Activated T-cell treated with anti-CD3 and anti-CD28 coated beads for 4 hours (primary cell): ENCODE results near the gene PSMD5.
A peak's percentile ranks its signal among the peaks of the same experiment; 100 is the strongest.

ENCODE experiments used
- DNase-seq: peaks from one replicate; pipeline ENCODE4 v3.0.0-alpha.2; 2020

The PSMD5 gene

DNA sequence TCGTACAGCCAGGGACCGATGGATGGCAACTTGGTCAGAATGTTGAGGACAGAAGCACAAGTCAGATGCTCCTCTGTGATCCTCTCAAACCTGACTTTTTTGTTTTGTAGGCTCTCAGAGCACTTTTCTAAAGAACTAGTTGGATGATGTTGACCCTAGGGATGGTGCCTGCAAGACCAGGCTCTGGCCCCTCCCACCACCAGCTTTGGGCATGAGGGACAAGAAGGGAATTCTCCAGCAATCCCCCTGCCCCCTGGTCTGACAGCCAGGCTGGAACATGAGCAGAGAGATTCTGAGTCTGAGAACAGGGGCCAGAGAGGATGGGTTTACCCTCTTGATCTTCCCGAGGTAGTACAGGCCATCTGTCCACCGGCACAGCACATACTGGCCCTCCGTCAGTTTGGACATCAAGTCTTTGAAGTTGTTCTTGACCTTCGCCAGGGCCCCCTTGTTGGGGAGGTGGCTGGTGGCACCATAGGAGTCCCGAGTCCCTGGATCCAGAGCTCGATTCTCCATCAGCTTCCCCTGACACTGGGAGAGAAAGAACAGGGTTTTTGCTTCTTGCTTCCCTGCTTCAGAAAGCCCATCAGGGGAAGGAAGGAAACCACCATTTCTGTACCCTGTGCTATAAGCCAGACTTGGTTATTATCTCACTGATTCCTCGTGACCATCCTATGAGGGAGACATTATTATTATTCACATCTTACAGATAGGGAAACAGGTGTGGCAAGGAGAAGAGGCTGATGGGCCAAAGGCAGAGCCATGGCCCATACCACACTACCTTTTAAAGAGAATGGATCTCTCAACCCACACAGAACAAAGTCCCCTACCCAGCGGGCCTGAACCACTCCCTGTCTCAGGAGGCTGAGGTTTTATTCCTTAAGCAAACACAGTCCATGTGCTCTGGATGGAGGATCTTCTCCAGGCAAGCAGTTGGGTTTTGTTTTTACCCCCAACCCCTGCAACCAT lies 31.8 kb upstream of the PSMD5 start:
- DNase-seq: no peak

DNA sequence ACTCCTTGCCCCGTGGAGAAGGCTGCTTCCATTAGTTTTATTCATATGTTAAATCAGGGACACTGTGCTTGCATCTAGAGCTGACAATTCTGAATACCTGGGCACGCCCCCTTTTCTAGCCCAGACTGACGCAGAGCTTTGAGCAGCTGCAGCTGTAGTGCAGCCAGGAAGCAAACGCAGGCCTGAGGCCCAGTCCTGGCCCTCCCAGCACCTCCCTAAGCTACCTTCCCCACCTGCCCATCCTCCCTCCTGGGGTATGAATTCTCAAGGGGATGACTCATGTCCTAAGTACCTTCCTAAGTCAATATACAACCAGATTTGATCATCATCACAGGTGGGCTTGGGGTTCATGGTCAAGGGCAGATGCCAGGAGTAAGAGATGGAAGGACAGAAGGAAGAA lies 30.8 kb upstream of the PSMD5 start:
- DNase-seq: no peak

DNA sequence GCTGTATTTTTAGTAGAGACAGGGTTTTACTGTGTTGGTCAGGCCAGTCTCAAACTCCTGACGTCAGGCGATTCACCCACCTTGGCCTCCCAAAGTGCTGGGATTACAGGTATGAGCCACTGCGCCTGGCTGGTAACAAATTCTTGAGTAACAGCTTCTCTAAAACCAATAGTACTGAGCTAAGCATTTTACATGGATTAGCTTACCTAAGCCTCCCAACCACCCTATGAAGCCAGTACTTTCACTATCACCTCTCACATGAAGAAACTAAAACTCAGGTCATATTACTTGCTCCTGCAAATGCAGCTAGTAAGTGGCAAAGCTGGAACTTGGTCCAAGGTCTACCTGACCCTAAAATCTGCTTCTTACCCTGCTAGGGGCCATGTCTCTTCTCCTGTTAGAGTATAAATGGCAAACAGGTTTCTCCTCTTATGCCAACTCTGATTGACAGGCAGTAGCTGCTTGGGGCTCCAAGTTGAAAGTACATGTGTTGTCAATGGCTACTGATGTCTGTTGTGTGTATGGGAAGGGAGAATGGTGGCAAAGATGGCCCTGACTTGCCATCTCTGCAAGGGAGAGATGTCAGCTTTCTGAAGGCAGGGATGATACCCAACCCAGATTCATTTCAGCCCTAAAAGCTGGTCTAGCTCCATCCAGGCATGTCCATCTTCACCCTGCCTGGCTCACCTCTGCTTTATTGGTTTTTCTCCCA lies 30.2 kb upstream of the PSMD5 start:
- no peak for DNase-seq

DNA sequence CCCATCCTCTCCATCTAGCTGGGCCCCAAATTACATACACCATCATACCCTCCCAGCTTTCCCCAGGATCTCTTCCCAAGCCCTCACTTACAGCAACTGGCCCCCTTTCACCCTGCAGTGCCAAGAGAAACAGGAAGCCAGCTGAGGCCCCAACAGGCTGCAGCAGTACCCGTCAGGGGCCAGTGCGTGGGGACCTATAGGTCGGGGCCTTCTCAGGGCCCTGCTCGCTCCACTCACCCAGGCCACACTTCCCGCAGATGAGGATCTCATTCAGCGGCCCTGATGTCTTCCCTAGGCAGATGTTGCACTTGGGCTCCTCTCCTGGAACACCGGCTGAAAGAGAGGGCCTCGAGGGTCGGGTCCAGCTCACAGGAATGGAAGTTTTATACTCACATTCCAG lies 27.5 kb upstream of the PSMD5 start:
- DNase-seq: no peak

DNA sequence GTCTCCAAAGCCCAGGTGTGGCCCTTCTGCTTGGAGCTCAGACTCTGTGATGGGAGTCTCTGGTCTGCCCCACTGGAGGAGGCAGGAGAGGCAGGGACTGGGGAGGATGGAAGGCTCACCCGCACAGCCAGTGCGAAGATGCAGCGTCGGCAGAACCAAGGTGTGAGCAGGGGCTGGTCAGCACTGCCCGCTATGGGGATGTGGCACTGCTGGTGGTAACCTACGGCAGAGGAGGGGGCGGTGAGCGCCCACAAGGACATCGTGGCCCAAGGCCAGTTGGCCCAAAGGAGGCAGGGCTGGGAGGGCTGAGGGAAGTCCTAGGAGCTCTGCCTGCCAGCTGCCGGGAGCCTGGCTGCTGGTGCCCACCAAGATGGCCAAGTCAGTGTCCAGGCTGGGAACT lies 27.0 kb upstream of the PSMD5 start:
- DNase-seq: no peak

DNA sequence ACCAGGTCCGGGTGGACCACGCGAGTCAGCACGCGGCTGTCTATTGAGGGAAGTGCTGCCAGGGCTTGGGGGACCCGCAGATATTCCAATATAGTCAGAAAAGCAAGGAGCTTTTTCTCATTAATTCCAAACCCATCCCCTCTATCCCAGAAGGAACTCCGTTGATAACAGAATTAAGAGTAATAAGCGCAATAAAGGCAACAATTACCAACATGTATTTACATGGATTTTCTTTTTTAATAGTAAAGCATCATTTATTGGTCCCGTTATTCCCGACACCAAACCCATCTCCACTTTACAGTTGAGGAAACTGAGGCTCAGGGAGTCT lies 26.6 kb upstream of the PSMD5 start:
- no peak for DNase-seq

DNA sequence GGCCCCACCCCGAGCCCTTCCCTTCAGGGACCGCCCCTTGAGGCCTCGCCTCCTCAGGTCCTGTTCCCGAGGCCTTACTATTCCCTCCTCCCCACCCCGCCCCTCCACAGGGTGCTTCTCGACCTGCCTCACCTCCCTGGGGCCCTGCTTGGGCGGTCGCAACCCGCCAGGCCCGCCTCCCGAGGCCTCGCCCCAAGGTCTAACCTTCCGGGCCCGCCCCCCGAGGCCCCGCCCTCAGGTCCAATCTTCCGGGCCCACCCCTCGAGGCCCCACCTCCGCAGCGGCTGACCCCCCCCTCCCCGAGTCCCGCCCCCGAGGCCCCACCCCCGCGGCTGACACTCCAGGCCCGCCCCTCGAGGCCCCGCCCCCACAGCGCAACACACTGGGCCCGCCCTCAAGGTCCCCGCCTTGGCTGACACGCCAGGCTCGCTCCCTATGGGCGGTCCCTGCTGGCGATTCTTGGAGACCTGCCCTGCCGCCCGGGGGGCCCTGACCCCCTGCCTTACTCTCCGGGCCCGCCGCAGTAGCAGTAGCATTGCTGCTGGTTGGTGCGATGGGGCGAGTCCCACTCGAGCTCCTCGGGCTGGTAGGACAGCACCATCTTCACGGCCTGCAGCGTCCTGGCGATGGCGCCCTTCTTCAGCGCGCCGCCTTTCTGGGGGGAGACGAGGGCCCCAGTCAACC lies 26.1 kb upstream of the PSMD5 start:
- DNase-seq: peak; percentile 97

DNA sequence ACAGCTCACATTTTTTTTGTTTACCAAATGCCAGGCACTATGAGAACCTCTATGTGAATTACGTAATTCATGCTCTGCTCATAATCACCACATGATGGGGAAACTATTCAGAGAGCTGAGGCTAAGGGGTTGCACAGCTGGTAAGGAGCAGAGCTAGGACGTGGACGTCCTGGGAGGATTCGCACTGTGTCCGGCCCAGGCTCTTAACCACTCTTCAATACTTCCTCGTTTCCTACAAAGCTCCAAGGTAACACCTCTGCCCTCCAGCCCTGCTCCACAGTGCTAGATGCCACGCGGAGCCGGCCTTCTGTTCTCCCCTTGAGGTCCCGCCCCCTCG lies 25.6 kb upstream of the PSMD5 start:
- no peak for DNase-seq

DNA sequence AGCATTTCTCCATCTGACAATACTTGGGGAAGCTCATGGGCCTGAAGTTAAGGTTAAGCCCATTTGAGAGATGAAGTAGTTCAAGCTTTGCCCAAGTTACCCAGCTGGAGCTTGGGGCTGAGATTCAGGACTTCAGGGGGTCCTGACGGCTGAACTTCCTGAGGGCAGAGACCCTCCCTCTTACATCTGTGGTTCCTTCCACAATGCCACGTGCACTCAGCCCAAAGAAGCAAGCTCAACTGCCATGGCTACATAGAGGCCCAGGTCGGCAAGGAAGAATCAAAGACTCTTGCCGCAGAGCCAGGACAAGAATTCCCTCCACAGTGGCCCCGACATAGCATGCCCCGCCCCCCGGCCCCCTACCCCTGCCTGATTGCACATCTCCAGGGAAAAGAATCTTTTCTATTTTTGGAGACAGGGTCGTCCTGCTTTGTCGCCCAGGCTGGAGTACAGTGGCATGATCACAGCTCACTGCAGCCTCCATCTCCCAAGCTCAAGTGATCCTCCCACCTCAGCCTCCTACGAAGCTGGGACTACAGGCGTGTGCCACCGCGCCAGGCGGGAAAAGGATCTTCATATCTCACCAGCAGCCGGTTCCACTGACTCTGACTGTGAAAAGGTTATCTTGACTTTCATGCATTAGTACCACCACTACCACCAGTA lies 25.1 kb upstream of the PSMD5 start:
- DNase-seq: no peak

DNA sequence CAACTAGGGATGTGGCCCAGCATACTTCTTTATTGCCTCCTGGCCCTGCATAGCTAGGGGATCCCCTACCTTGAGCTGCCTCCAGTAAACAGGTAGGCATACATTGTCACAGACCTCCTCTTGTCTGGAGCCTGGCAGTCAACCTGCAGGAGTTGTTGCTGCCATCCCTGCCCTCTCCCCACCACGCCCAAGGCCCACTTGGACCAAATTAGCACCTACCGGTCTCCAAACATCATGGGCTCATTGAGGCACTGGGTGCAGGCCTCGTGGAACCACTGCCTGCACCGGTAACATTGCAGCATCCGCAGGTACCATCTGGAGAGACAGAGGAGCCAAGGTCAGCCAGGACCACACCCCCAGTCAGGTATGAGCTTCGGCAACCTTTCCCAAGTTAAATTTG lies 23.9 kb upstream of the PSMD5 start:
- DNase-seq: no peak

DNA sequence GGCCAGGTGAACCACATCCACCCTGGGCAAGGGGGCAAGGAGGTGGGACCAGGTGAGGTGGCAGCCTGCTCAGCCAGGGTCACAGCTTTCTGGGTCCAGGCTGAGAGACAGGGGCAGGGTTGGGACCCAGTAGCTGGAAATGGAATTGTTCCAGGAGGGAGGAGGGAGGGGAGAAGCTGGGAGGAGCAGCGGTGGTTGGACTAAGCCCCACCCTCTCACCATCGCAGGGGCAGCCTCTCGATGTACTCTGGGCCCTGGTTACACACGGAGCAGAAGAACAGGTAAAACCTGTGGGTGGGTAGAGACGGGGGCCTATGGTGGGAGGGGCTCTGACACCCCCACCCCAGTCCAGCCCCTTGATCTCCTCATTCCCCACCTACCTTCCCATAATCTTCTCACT lies 23.1 kb upstream of the PSMD5 start:
- DNase-seq: no peak

DNA sequence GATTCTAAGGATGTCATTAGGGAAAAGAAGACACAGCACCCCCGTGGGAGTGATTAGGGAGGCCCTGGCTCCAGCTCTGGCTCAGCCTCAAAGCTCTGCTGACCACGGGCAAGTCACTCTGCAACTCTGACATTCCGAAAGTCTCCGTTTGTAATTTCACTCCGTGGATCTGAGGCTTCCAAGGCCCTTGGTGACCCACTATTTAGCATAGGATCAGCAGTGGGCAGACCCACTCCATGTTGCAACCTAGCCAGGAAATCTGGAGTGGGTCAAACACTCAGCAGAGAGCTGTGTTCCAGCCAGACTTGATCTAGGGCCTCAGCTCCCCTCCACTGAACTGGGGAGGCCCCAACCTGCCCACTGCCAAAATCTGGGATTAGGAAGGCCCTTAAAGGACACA lies 22.5 kb upstream of the PSMD5 start:
- DNase-seq: no peak

DNA sequence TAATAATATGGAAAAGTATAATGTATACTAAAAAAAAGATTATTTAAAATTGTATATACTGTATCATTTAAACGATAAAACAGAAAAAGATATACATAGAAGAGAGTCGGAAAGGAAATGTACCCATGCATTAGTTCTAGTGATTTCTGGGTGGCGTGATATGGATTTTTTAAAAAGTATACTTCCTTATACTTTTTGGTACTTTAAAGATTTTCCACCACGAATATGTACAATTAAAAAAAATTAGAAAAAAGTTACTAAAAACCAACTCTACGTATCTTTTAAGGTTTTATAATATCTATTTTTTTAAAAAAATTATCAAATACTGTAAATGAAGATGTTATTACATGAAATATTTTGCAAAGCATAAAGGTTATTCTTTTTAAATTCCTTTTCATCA lies 22.0 kb upstream of the PSMD5 start:
- no peak for DNase-seq

DNA sequence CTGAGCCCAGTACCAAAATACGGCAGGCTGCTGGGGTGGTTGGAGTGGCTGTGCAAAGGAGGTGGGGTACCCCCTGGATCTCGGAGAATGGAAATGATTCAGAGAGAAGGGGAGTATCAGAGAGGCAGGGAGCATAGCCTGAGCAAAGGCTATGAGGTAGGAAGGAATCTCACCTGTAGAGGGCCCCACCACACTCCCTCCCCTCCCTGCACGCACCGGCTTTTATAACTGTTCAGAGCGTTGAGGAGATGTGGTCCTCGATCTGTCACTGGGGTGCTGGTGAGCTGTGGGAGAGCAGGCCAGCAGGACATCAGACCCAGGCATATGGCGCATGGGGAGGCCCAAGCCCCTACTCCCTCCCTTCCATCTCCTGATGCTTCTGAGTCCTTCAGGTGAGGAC lies 21.1 kb upstream of the PSMD5 start:
- no peak for DNase-seq

DNA sequence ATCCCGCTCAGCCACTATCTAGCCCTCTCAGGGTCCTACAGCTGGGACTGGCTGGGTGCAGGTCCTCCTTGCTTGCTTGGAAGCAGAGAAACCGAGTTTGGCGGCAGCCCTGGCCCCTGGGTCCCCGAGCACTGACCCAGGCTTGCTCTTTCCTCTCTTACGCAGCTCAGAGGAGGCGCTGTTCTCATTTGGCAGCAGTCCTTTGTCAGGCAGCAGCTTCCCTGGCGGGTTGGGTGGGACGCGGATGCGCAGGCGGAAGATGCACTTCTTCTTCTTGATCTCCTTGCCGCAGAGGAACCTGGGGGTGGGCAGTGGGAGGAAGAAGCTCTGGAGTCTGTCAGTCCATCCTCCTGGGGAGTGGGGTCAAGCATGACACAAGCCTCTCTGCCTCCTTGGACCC lies 19.7 kb upstream of the PSMD5 start:
- no peak for DNase-seq

DNA sequence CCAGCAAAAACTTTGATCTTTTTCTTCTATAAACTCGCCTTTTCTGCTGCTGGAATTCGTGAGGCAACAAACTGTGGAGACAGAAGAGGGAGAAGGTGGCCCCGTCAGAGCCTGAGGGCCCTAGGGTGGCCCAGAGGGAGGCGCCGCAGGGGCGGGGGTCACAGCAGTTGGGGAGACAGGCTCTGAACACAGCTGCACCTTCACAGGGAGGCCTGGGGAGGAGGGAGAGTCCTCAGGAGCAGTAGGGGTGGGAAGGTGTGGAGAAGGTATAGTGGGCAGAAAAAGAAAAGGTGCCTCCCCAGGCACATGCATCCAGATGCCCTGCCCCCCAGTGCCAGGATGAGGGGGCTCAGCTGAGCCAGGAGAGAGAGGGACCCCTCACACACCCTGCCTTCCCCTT lies 19.2 kb upstream of the PSMD5 start:
- DNase-seq: no peak

DNA sequence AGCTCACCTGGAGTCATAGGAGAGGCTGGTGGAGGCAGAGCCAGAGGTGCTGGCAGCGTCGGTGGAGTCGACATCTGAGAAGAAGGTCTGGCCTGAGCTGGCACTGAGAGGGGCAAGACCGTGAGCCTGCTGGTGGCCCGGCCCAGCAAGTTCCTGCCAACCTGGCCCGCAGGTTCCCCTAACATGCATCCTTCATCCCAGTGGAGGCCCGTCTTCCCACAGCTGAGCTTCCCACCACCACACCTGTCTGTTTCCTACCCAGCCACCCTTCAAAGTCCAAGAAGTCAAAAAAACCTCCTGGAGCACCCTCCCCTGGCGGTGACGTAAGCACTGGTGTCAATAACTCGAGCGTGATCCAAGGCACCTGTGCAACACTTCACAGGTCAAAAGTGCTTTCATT lies 17.4 kb upstream of the PSMD5 start:
- DNase-seq: no peak

DNA sequence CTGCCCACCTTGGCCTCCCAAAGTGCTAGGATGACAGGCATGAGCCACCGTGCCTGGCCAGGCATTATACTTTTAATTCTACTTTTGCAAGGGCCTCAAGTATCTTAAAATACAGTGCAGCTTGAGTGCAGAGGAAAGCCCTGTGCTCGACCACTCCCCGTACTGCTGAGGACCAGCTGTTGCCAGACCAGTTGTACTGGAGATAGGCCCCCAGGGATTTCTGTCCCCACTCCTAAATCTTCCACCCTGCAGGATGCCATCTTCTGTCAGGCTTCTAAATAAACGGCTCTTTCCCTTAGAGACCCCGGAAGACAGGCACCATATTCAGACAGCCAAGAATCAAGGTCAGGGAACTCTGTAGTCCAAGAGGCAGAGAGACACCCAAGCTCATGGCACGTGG lies 16.6 kb upstream of the PSMD5 start:
- no peak for DNase-seq

DNA sequence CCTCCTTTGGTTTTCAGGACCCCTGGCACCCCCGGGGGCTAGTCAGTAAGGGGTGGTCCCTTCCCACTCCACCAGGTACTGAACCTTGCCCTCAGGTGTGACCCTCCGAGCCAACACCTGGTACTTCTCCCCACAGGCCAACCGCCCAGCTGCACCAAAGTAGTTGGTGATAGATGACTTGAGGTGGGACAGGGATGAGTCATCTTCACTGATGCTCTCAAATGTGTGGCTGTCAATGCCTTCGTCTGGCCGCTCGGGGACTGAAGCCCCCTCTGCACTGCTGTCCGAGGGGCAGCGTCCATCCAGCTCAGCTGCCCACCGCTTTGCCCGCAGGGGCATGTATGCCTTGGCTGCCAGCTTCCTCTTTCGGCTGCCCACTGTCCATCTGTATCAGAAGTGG lies 15.2 kb upstream of the PSMD5 start:
- no peak for DNase-seq

DNA sequence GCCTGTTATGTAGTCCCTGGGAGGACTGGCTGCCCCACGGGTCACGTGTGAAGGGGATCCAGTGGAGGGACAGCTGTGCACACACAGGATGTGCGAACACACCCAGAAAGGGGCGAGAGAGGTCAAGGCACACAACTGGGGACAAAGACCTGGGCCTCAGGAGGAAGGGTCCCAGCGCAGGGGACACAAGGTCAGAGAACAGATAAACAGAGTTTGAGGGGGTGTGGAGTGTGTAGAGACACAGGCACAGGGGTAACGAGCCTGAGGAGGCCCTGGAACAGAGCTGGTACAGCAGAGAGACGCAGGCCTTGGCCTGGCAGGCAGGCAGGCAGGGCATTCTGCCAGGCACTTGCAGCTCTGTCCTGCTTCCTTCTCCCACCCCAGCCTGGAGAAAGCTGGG lies 14.8 kb upstream of the PSMD5 start:
- no peak for DNase-seq

DNA sequence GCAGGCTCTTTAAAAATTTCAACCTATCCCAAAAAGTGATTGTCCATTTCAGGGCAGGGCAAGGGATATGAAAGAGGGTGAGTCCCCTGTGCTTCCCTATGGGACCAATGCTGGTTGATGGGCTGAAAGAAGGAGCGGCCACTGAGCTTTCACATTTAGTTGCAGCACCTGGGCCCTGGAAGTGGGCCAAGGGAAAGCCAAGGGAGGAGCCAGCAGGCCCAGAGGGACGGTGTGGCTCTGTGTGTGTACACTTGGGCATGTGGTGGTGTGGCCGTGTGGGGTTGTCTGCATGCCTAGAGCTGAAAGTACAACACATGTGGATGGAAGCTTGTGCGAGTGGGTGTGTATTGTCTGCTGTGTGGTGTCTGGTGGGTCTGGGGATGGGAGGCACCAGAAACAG lies 14.0 kb upstream of the PSMD5 start:
- DNase-seq: no peak

DNA sequence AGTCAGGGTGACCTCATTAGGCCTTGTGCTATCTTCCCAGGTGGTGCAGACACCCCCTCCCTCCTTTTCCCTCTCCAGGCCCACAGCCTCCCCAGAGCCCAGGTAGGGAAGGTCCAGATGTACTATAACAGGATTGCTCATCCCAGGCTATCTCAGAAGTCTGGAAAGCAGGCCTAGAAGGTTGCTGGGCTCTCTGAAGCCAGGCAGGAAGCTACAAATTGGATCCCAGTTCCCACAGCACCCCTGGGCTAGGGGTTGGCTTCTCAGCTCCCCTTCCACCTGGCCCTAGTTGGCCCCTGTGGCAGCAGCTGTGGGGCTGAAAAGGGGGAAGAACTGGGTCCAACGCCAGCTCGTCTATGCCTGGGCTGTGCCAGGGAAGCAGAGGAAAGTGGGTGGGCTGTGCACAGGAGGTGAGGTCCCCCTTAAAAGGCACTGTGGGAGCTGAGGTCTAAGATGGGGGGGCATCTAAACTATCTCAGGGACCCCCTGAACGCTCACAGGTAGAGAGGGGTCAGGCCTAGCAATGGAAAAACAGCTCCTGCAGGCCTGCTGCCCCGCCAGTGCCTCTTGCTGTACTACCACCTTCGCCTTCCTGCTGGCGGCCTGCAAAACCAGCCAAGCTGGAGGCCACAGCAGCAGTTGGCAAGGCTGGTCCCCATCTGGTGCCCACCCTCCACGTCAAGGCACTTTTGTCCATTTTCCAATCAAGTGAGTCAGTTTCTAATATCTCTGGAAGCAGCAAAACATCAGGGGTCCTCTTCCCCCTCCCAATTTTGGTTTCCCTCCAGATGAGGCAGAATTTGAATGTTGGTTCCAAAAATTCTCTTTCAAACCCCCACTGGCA lies 13.3 kb upstream of the PSMD5 start:
- DNase-seq: no peak
